K562 (cell line): ENCODE data around the gene TCF3.
A peak's percentile ranks its signal among the peaks of the same experiment; 100 is the strongest.

ENCODE experiments used
- CTCF ChIP-seq, 3 experiments: IDR thresholded peaks in 2 of 3; conservative IDR thresholded peaks in 1 of 3; 2 replicates each; pipeline ENCODE4 v1.5.1; 2011 to 2012; ENCODE audit warnings: low read length in 3 of 3, mild to moderate bottlenecking in 3 of 3, control low read depth in 2 of 3, improper control_type of control experiment in 1 of 3, inconsistent platforms in 1 of 3, low read depth in 1 of 3, mixed read lengths in 1 of 3, moderate library complexity in 1 of 3; ENCODE audit not compliant: insufficient read depth in 2 of 3
- EZH2 ChIP-seq: IDR thresholded peaks from 2 replicates; pipeline ENCODE4 v1.6.1; 2012; ENCODE audit warnings: low read depth, mild to moderate bottlenecking, inconsistent platforms, low read length, borderline replicate concordance
- GTF2F1 ChIP-seq: IDR thresholded peaks from 2 replicates; pipeline ENCODE4 v1.6.1; 2011; ENCODE audit warnings: low read depth, low read length, improper control_type of control experiment
- PCBP2 ChIP-seq: fragments of 200-400 bp; formaldehyde crosslinking; IDR thresholded peaks from 2 replicates; pipeline ENCODE4 v1.6.1; 2018; ENCODE audit warnings: low read length, low read depth, mild to moderate bottlenecking, moderate library complexity; ENCODE audit not compliant: poor library complexity, severe bottlenecking
- SIN3A ChIP-seq, 2 experiments: fragments of 150-350 bp in 1 of 2; IDR thresholded peaks; 2 replicates each; pipeline ENCODE4 v1.6.1; 2011 to 2016; ENCODE audit warnings: borderline replicate concordance in 2 of 2, low read depth in 2 of 2, low read length in 2 of 2, mild to moderate bottlenecking in 2 of 2, moderate library complexity in 2 of 2; ENCODE audit not compliant: control insufficient read depth in 1 of 2

DNA sequence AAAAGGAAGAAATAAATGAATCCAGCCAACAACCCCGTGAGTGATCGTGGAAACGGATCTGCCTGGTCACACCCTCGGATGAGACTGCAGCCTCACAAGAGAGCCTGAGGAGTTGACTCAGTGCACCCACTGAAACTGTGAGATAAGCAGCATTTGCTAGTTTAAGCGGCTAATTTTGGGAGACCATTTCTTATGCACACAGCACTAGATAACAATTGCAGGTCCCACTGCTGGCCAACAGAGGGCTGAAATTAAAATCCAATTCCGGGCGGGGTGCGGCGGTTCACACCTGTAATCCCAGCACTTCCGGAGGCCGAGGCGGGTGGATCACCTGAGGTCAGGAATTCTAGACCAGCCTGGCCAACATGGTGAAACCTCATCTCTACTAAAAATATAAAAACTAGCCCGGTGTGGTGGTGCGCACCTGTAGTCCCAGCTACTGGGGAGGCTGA lies 50.8 kb downstream of the TCF3 start:
- TF ChIP-seq SIN3A (IDR thresholded peaks at IDR 0.05; ENCODE audit: borderline replicate concordance in 2 of 2, control insufficient read depth in 1 of 2, low read depth in 2 of 2, low read length in 2 of 2) = no peak
- no peak for TF ChIP-seq GTF2F1
- TF ChIP-seq CTCF (IDR thresholded peaks at IDR 0.05 in 2 of 3, conservative IDR thresholded peaks at IDR 0.05 in 1 of 3; ENCODE audit: insufficient read depth in 2 of 3, low read depth in 1 of 3, low read length in 3 of 3) = peak; percentile 47 to 77 (median 64)
- TF ChIP-seq EZH2 = no peak
- TF ChIP-seq PCBP2 = no peak
